GM18526 (cell line): ENCODE results near the gene FRAT2.

Experiments
- POLR2A ChIP-seq: IDR thresholded peaks from 3 replicates; pipeline ENCODE4 v1.6.1; 2011; ENCODE audit not compliant: insufficient read length; ENCODE audit errors: extremely low read depth

FRAT2 gene

DNA sequence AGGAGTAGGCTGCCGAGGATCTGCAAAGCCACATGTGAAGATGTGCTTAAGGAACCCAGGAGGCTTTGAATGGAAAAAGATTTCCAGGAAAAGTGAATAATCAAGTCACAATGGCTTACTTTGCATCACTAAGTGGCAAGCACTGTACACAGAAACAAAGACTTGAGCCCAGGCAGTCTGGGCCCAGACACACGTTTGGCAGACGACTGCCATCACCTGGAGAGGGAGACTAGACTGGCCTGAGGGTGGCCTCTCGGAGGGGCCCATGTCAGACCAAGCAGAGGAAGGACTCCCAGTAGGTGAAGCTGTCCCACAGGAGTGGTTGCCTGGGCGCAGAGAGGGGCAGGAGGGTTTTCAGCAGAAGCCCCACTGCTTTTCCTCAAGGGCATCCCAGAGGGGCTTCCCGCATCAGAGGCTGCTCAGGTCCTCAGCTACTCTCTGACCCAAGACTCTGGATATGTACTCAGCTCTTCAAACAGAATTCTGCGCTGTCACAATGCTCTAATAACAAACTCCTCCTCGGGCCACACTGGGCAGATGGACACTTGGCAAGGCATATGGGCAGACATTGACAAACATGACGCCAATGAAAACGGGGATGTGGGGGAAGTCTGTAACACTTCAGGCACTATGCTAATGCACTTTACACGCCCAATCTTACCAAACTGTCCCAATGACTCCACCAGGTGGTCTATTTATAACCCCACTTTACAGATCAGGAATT, 27.9 kb upstream of the FRAT2 start:
- no peak for TF ChIP-seq POLR2A

- TF ChIP-seq POLR2A = no peak
Observed at GRCh38 chr10:97361537-97361901, 27.0 kb upstream of the FRAT2 start.

DNA sequence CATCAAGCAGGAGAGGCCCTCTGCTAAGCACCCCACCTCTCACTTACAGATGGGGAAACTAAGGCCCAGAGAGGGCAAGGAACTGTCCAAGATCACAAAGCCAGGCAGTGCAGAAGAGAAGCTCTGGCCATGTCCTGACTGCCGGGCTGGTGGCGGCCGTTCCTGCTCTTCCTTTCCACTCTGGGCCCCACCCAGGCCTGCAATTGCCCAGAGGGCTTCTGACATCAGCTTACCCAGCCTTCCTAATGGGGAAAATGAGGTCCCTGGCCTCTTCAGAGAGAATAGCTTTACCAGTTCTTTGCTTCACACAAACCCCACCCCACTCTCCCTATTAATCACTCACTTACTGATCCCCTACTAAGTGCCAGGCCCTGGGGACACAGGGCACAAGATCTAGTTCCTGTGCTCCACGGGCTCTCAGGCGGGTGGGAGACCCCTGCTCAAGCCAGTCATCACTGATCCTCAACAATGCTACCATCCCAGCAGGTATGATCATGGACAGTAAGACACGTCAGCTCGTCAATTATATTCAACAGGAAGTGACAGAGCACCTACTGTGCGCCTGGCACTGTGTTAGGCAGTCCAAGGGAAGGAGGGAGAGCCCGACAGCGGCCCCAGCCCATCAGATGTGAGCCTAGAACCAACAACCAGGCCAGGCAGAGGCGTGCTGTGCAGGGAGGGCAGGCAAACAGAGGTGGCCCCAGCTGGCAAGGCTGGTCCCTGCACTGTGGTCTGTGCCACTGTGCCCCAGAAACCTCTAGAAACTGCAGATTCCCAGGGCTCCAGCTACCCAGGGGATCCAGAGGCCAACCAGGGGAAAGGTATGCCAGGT, 26.4 kb upstream of the FRAT2 start:
- no peak for TF ChIP-seq POLR2A

DNA sequence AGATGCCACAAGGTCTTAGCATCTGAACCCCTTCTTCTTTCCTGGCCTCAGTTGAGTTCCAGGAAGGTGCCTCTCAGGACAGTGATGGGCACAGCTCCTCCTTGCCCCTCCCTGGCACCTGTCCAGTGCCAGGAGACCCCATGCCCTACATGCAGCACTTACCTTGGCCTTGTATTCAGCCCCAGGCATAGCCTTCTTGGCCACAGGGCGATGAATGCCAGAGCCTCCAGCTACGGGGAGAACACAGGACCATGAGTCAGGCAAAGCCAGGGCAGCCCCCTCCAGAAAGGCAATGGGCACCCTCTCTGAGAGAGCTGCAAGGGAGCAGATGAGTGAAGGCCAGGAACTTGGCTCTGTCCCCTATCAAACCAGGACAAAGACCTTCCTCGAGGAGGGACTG, 24.3 kb upstream of the FRAT2 start:
- TF ChIP-seq POLR2A = no peak

- TF ChIP-seq POLR2A = no peak
Observed at GRCh38 chr10:97358349-97358748, 23.8 kb upstream of the FRAT2 start.

DNA sequence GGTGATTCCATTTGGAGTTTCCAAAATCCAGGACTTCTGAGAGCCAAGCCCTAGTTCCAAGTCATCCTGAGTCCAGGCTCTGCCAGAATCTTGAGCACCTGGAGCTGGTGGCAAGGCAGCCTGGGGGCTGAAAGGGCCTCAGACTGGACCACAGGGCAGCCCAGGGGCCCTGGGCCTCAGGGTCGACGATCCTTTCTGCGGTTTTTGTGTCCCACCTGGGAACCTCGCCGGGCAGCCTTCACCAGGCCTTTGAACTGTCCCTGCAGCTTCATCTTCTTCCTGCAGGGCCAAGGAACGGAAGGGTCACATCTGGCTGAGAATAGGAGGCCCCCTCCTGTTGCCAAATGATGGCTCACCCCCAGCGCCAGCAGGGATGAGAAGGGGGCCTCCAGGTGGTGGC, 22.4 kb upstream of the FRAT2 start:
- no peak for TF ChIP-seq POLR2A

- TF ChIP-seq POLR2A = no peak
Observed at GRCh38 chr10:97356318-97356914, 21.9 kb upstream of the FRAT2 start.

DNA sequence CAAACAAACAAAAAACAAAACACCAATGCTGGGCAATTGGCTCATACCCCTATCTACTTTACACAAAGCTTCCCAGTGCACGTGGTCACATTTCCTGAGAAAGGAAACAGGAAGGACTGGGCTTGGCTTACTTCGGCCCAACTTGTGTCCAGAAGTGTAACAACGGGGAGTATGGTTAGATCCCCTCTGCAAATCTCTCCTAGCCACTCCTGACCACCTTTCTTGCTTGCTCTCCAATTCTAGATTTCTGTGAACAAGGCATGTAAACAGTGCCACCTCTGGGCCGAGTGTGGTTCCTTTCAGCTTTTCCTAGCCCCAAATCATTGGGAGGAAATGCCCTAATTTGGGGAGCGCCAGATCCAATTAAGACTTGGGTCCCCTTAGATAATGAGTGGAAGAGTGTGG, 21.0 kb upstream of the FRAT2 start:
- no peak for TF ChIP-seq POLR2A

DNA sequence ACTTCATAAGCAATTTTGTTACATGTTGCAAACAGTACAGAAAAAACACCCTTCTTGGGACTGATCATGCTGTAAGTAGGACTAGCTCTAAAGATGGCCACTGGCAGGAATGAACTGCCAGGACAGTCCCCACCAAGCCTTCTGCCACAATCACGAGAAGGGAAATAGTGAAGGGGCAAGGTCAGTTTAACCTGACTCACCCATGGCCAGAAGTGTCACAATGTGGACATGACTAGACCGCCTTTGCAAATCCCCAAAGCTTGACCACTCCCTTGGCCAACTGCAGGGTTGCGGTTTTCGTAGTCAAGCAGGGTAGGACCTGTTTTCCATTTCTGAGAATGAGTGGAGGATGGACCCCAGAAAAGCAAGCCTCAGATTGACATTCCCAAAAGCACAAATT, 19.4 kb upstream of the FRAT2 start:
- TF ChIP-seq POLR2A = no peak

- no peak for TF ChIP-seq POLR2A
Observed at GRCh38 chr10:97349752-97350513, 15.4 kb upstream of the FRAT2 start.

DNA sequence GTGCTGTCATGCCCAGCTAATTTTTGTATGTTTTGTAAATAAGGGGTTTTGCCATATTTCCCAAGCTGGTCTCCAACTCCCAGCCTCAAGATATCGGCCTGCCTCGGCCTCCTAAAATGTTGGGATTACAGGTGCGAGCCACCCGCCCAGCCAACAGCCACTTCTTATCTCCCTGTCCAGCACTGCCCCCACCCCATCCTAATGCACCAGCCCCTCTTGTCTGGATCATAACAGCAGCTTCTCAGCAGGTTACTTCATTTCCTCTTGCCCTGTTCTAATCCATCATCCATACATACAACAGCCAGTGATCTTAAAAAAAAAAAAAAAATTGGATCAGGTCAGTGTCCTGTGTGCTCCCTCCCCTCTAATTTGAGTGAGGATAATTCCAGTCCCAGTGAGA, 12.8 kb upstream of the FRAT2 start:
- no peak for TF ChIP-seq POLR2A

- no peak for TF ChIP-seq POLR2A
Observed at GRCh38 chr10:97341416-97341815, 6.9 kb upstream of the FRAT2 start.

DNA sequence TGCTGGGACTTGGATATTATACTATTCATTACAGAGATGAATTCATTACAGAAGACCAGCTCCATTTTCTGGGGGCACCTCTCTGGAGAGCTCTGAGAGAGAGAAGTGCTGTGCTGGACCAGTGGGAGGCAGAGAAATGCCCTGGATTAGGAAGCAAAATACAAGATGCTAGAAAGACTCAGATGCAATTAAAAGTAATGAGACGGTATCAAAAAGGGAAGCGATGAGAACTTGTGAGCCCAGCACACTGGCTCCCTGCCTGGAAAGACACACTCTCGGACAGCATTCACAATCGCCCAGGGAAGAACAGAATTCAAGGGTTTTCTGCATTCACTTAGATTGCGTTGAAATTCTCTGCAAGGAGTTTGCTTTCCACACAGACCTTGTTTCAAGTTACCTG, 3.5 kb upstream of the FRAT2 start:
- TF ChIP-seq POLR2A = no peak

DNA sequence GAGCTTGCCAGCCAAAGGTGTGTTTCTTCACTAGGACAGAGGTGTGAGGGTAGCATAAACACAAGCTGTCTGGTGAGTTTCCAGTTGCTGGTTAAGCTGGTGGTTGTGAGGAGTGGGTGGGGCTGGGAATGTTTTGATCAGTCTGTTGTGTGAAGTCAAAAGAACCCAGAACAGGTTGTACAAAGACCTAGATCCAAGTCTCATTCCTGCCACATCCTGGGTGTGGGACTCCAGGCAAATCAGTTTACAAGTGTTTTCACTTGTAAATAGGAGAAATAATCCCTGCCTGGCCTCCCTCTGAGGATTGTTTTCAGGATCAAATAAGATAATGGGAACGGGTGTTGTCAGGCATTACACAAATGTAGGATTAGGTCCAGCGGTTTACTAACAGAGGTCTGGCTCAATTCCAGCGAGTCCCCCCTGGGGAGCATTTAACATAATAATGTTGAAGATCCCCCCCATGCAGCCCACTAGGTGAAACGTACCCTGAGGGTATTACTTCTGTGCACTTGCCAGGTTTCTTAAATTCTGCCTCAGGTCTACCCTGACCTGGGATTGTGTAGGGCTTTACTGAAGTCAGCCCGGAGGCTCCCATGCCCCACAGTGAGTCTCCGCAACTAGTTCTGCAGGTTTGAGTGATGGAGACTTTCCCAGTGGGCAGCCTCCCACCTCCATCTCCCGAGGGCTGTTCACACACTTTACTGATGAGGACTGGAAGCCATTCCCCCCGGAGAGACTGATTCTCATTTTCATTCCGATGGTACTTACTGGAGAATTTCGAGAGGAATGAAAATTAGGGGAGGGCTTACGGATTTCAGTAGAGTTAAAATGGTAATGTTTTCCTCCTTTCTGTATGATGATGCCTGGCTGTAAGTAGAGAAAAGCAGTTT, 2.7 kb upstream of the FRAT2 start:
- TF ChIP-seq POLR2A = no peak

DNA sequence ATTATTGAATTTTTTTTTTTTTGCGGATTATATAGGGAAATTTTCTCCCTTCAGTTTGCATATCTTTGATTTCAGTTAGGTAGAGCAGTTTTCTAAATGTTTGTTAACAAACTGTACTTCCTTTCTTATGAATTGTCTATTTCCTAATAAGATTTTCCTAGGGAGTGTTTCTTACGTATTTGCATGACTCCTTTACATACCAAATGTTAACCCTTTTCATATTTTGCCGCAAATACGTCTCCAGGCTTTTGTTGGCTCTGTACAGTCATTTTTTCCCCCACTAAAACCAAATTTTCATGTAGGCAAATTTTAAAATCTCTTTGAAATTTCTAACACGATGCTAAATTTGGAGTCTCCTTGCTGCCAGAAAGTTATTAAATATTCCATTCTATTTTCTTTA, 1.9 kb upstream of the FRAT2 start:
- TF ChIP-seq POLR2A = no peak
